Liver (tissue), 3 donors: ENCODE results near the gene MTIF3.

ENCODE experiments used
- EGR1 ChIP-seq, 2 donors: IDR thresholded peaks; 2 replicates each; pipeline ENCODE4 v1.6.1; 2016 to 2018; ENCODE audit warnings: antibody characterized with exemption in 2 of 2, low read depth in 2 of 2
- HNF4A ChIP-seq, 2 donors: conservative IDR thresholded peaks; 2 replicates each; pipeline ENCODE4 v1.6.1; 2016; ENCODE audit warnings: antibody characterized with exemption in 2 of 2, mild to moderate bottlenecking in 2 of 2
- JUND ChIP-seq, 2 donors: IDR thresholded peaks; 2 replicates each; pipeline ENCODE4 v1.6.1; 2016; ENCODE audit warnings: antibody characterized with exemption in 2 of 2
- RXRA ChIP-seq, 2 donors: IDR thresholded peaks; 2 replicates each; pipeline ENCODE4 v1.6.1; 2017 to 2018; ENCODE audit warnings: antibody characterized with exemption in 2 of 2, mild to moderate bottlenecking in 1 of 2
- TF ChIP-seq, protein P1 (sequence below): fragments of 150-350 bp; IDR thresholded peaks from 2 replicates; pipeline ENCODE4 v1.5.1; 2017; ENCODE audit warnings: improper control_type of control experiment, low read depth, low read length; ENCODE audit not compliant: missing input control
- TF ChIP-seq, protein P2 (sequence below): IDR thresholded peaks from 2 replicates; pipeline ENCODE4 v1.6.1; 2016; ENCODE audit warnings: antibody characterized with exemption, mild to moderate bottlenecking
- TF ChIP-seq, protein P3 (sequence below): IDR thresholded peaks from 2 replicates; pipeline ENCODE4 v1.6.1; 2016; ENCODE audit warnings: antibody characterized with exemption
- TF ChIP-seq, protein P4 (sequence below): IDR thresholded peaks from 2 replicates; pipeline ENCODE4 v1.6.1; 2016; ENCODE audit warnings: antibody characterized with exemption
- donor health status: healthy.
- donor health status: healthy.

DNA sequence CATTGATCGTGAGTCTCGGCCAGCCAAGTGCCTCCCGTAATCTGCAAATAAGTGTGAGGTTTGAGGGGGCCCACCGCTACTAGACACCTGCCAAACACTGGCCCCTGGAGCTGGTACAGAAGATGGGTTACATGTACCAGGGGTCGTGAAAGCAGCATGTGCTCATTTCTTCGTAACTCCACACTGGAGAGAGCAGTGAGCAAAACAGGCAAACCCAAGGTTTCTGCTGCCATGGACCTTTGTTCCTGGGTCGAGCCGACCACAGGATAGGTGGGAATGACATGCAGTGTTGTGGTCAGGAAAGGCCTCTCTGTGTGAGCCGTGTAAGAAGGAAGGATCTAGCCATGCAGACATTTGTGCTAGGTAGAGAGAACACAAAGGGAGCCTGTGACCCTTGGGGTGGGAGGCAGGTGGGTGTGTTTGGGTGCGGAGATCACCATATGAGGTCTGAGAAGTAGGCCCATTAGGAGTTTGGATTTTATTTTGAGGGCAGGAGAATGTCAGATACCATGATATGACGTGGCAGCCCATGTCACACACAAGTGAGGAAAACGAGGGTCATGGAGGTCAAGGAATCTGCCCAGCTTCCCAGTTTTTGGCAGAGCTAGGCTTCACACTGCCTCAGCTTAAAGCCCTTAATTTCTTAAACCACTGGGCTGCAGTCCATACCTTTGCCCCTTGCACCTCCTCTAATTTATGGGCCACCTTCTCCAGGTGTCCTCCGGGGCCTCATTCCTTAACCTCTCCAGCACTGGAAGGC, 25.0 kb downstream of the MTIF3 start:
- TF ChIP-seq, protein P1, sequence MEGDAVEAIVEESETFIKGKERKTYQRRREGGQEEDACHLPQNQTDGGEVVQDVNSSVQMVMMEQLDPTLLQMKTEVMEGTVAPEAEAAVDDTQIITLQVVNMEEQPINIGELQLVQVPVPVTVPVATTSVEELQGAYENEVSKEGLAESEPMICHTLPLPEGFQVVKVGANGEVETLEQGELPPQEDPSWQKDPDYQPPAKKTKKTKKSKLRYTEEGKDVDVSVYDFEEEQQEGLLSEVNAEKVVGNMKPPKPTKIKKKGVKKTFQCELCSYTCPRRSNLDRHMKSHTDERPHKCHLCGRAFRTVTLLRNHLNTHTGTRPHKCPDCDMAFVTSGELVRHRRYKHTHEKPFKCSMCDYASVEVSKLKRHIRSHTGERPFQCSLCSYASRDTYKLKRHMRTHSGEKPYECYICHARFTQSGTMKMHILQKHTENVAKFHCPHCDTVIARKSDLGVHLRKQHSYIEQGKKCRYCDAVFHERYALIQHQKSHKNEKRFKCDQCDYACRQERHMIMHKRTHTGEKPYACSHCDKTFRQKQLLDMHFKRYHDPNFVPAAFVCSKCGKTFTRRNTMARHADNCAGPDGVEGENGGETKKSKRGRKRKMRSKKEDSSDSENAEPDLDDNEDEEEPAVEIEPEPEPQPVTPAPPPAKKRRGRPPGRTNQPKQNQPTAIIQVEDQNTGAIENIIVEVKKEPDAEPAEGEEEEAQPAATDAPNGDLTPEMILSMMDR = no peak
- TF ChIP-seq JUND (IDR thresholded peaks at IDR 0.05) = no peak
- TF ChIP-seq, protein P2, sequence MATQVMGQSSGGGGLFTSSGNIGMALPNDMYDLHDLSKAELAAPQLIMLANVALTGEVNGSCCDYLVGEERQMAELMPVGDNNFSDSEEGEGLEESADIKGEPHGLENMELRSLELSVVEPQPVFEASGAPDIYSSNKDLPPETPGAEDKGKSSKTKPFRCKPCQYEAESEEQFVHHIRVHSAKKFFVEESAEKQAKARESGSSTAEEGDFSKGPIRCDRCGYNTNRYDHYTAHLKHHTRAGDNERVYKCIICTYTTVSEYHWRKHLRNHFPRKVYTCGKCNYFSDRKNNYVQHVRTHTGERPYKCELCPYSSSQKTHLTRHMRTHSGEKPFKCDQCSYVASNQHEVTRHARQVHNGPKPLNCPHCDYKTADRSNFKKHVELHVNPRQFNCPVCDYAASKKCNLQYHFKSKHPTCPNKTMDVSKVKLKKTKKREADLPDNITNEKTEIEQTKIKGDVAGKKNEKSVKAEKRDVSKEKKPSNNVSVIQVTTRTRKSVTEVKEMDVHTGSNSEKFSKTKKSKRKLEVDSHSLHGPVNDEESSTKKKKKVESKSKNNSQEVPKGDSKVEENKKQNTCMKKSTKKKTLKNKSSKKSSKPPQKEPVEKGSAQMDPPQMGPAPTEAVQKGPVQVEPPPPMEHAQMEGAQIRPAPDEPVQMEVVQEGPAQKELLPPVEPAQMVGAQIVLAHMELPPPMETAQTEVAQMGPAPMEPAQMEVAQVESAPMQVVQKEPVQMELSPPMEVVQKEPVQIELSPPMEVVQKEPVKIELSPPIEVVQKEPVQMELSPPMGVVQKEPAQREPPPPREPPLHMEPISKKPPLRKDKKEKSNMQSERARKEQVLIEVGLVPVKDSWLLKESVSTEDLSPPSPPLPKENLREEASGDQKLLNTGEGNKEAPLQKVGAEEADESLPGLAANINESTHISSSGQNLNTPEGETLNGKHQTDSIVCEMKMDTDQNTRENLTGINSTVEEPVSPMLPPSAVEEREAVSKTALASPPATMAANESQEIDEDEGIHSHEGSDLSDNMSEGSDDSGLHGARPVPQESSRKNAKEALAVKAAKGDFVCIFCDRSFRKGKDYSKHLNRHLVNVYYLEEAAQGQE = no peak
- TF ChIP-seq EGR1 (IDR thresholded peaks at IDR 0.05; ENCODE audit: low read depth in 2 of 2) = peak in 1 of 2 donors; percentile 13
- TF ChIP-seq HNF4A (conservative IDR thresholded peaks at IDR 0.05) = no peak
- TF ChIP-seq, protein P3, sequence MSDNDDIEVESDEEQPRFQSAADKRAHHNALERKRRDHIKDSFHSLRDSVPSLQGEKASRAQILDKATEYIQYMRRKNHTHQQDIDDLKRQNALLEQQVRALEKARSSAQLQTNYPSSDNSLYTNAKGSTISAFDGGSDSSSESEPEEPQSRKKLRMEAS = no peak
- TF ChIP-seq, protein P4, sequence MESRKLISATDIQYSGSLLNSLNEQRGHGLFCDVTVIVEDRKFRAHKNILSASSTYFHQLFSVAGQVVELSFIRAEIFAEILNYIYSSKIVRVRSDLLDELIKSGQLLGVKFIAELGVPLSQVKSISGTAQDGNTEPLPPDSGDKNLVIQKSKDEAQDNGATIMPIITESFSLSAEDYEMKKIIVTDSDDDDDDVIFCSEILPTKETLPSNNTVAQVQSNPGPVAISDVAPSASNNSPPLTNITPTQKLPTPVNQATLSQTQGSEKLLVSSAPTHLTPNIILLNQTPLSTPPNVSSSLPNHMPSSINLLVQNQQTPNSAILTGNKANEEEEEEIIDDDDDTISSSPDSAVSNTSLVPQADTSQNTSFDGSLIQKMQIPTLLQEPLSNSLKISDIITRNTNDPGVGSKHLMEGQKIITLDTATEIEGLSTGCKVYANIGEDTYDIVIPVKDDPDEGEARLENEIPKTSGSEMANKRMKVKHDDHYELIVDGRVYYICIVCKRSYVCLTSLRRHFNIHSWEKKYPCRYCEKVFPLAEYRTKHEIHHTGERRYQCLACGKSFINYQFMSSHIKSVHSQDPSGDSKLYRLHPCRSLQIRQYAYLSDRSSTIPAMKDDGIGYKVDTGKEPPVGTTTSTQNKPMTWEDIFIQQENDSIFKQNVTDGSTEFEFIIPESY = no peak
- no peak for TF ChIP-seq RXRA (IDR thresholded peaks at IDR 0.05)
